GM19395 (cell line): ENCODE measurements around the gene NDUFB10.
"Not testable (repeated sequence)": the region's sequence is repeated elsewhere in the genome, so short reads cannot be mapped to it uniquely, and the experiment has no call there.

Experiments used
- ATAC-seq: cut with Tn5 transposase; IDR thresholded peaks from one replicate; pipeline ENCODE4 v1.9.1; 2021; ENCODE audit warnings: mild to moderate bottlenecking, moderate library complexity; ENCODE audit not compliant: unreplicated experiment

Gene NDUFB10

GRCh38 chr16:1923299-1924034 lies 35.9 kb upstream of the NDUFB10 start:
- ATAC-seq = no peak

GRCh38 chr16:1924095-1924494 lies 35.2 kb upstream of the NDUFB10 start:
- no peak for ATAC-seq

- ATAC-seq = no peak
Observed at GRCh38 chr16:1926271-1926670, 33.1 kb upstream of the NDUFB10 start.

- peak; percentile 42 for ATAC-seq
Observed at GRCh38 chr16:1929105-1929504, 30.2 kb upstream of the NDUFB10 start.

GRCh38 chr16:1929578-1930337 lies 29.6 kb upstream of the NDUFB10 start:
- peak; percentile 74 for ATAC-seq

GRCh38 chr16:1930338-1930720 lies 29.0 kb upstream of the NDUFB10 start:
- no peak for ATAC-seq

GRCh38 chr16:1932050-1933028 lies 27.0 kb upstream of the NDUFB10 start:
- no peak for ATAC-seq

GRCh38 chr16:1933097-1933661 lies 26.2 kb upstream of the NDUFB10 start:
- no peak for ATAC-seq

GRCh38 chr16:1936945-1937479 lies 22.3 kb upstream of the NDUFB10 start:
- ATAC-seq = no peak

GRCh38 chr16:1938316-1938715 lies 21.0 kb upstream of the NDUFB10 start:
- no peak for ATAC-seq

- ATAC-seq = no peak
Observed at GRCh38 chr16:1938910-1939309, 20.4 kb upstream of the NDUFB10 start.

GRCh38 chr16:1939833-1940232 lies 19.5 kb upstream of the NDUFB10 start:
- ATAC-seq = not testable (repeated sequence)

- no peak for ATAC-seq
Observed at GRCh38 chr16:1940273-1941161, 18.8 kb upstream of the NDUFB10 start.

- ATAC-seq = no peak
Observed at GRCh38 chr16:1941162-1942046, 17.9 kb upstream of the NDUFB10 start.

- no peak for ATAC-seq
Observed at GRCh38 chr16:1942047-1942809, 17.1 kb upstream of the NDUFB10 start.

GRCh38 chr16:1942810-1943726 lies 16.3 kb upstream of the NDUFB10 start, which contains the start of gene MSRB1:
MSRB1 (minus strand) TSS chr16:1943199; CDS start chr16:1943156, 43 bp downstream.
- peak; percentile 86 for ATAC-seq
